ENCODE data around the gene EVI5. TPM values are rescaled to one million over a fixed set of nuclear protein-coding genes. Genes with fewer than 3 reads are reported as not detected.
"Not testable (repeated sequence)": the region's sequence is repeated elsewhere in the genome, so short reads cannot be mapped to it uniquely, and the experiment has no call there.

EVI5 gene
- total RNA-seq, 4 donors from 2014 or later: 13.6 to 21.6 (median 14.8) TPM

- Histone ChIP-seq H3K4me1 (no peaks in the 10 kb centered on the region), H3K9me3 (peaks cover 16% of the 10 kb centered on the region), H3K4me3 (no peak overlapping the region), H3K36me3 (peaks cover 25% of the 10 kb centered on the region), H3K27me3 (no peaks in the 10 kb centered on the region), H3K27ac (no peak overlapping the region)
- DNase-seq (ENCODE audit: low spot score in 2 of 2): no peak
- 97% methylated on average over 3 of the region's 3 CpGs for WGBS
- TF ChIP-seq CTCF (IDR thresholded peaks at IDR 0.05) (no peak), EP300 (IDR thresholded peaks at IDR 0.05) (no peak), POLR2A (IDR thresholded peaks at IDR 0.05) (no peak), POLR2AphosphoS5 (IDR thresholded peaks at IDR 0.05) (no peak)
These were observed 129.6 kb downstream of the EVI5 start for GRCh38 chr1:92655197-92655801.

GRCh38 chr1:92653605-92654381 lies 131.1 kb downstream of the EVI5 start:
- Histone ChIP-seq H3K27ac (no peak overlapping the region), H3K27me3 (no peaks in the 10 kb centered on the region), H3K36me3 (peaks cover 25% of the 10 kb centered on the region), H3K4me1 (no peaks in the 10 kb centered on the region), H3K9me3 (peaks cover 16% of the 10 kb centered on the region), H3K4me3 (no peak overlapping the region)
- DNase-seq (ENCODE audit: low spot score in 2 of 2): no peak
- 88% methylated on average over 2 of the region's 4 CpGs for WGBS
- TF ChIP-seq POLR2AphosphoS5 (IDR thresholded peaks at IDR 0.05): no peak
- TF ChIP-seq EP300 (IDR thresholded peaks at IDR 0.05): no peak
- TF ChIP-seq POLR2A (IDR thresholded peaks at IDR 0.05): no peak
- TF ChIP-seq CTCF (IDR thresholded peaks at IDR 0.05): no peak

DNA sequence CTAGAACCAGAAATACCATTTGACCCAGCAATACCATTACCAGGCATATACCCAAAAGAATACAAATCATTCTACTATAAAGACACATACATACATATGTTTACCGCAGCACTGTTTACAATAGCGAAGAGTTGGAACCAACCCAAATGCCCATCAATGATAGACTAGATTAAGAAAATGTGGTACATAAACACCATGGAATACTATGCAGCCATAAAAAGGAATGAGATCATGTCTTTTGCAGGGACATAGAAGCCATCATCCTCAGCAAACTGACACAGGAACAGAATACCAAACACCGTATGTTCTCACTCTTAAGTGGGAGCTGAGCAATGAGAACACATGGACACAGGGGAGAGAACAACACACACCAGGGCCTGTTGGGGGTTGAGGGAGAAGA lies 144.2 kb downstream of the EVI5 start:
- not testable (repeated sequence) for H3K4me1 ChIP-seq; DNase-seq (ENCODE audit: low spot score in 2 of 2); H3K27me3 ChIP-seq; H3K9me3 ChIP-seq; H3K4me3 ChIP-seq; H3K27ac ChIP-seq; H3K36me3 ChIP-seq
- WGBS: 96% methylated on average over 3 of the region's 3 CpGs

- Histone ChIP-seq H3K27me3 (no peaks in the 10 kb centered on the region), H3K36me3 (peaks cover 13% of the 10 kb centered on the region), H3K9me3 (no peaks in the 10 kb centered on the region), H3K4me3 (no peak overlapping the region), H3K27ac (no peak overlapping the region), H3K4me1 (no peaks in the 10 kb centered on the region)
- TF ChIP-seq CTCF (IDR thresholded peaks at IDR 0.05) (no peak), EP300 (IDR thresholded peaks at IDR 0.05) (no peak), POLR2A (IDR thresholded peaks at IDR 0.05) (no peak), POLR2AphosphoS5 (IDR thresholded peaks at IDR 0.05) (no peak)
- no peak for DNase-seq (ENCODE audit: low spot score in 2 of 2)
These were observed 146.4 kb downstream of the EVI5 start for GRCh38 chr1:92638498-92638897.

DNA sequence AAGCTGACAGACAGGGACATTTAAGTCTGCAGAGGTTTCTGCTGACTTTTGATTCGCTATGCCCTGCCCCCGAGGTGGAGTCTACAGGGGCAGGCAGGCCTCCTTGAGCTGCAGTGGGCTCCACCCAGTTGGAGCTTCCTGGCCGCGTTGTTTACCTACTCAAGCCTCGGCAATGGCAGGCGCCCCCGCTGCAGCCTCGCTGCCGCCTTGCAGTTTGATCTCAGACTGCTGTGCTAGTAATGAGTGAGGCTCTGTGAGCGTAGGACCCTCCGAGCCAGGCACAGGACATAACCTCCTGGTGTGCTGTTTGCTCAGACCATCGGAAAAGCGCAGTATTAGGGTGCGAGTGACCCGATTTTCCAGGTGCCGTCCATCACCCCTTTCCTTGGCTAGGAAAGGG lies 149.7 kb downstream of the EVI5 start:
- H3K27ac ChIP-seq; H3K9me3 ChIP-seq; H3K4me1 ChIP-seq; DNase-seq (ENCODE audit: low spot score in 2 of 2); H3K4me3 ChIP-seq; H3K27me3 ChIP-seq: not testable (repeated sequence)
- H3K36me3 ChIP-seq: peaks cover 10% of the 10 kb centered on the region
- 97% methylated on average over 14 of the region's 16 CpGs for WGBS

DNA sequence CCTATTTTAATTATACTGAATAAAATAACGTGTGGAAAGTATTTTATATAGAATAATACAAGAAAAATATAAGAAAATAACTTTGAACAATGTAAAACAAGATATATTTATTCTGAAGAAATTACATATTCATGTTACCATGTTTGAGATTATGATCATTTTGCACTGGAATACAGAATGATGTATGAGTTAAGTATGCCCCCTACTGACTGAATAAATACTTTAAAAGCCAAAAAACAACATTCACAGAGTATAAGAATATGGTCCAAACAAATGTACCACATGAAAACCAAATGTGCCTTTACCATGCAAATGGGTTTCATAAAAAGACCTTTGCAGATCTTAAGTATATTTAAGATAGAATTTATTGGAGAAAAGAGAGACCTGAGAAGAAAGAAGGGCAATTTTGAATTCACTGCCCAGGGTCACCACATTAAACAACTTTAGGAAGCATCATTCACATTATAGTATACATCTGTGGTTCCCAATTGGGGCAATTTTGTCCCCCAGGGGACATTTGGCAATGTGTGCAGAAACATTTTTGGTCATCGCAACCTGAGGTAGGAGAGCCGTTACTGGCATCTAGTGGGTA lies 161.6 kb downstream of the EVI5 start:
- DNase-seq (ENCODE audit: low spot score in 2 of 2): no peak
- no peak overlapping the region for H3K4me3 ChIP-seq
- no peaks in the 10 kb centered on the region for H3K9me3 ChIP-seq
- H3K27ac ChIP-seq: no peak overlapping the region
- H3K27me3 ChIP-seq: no peaks in the 10 kb centered on the region
- no peaks in the 10 kb centered on the region for H3K4me1 ChIP-seq
- TF ChIP-seq POLR2A (IDR thresholded peaks at IDR 0.05) (no peak), POLR2AphosphoS5 (IDR thresholded peaks at IDR 0.05) (no peak), CTCF (IDR thresholded peaks at IDR 0.05) (no peak), EP300 (IDR thresholded peaks at IDR 0.05) (no peak)
- peaks cover 12% of the 10 kb centered on the region for H3K36me3 ChIP-seq
- WGBS: 87% methylated on average over 3 of the region's 3 CpGs
